HTERT RPE-1 (cell line): ENCODE data around the gene MEN1.

ENCODE experiments used
- in situ Hi-C: fragments of 300-500 bp; cut with MboI; formaldehyde crosslinking; loops from 4 replicates; pipeline ENCODE4 v1.14.3; 2020; ENCODE audit warnings: low sequenced_read_pairs

The MEN1 gene

DNA sequence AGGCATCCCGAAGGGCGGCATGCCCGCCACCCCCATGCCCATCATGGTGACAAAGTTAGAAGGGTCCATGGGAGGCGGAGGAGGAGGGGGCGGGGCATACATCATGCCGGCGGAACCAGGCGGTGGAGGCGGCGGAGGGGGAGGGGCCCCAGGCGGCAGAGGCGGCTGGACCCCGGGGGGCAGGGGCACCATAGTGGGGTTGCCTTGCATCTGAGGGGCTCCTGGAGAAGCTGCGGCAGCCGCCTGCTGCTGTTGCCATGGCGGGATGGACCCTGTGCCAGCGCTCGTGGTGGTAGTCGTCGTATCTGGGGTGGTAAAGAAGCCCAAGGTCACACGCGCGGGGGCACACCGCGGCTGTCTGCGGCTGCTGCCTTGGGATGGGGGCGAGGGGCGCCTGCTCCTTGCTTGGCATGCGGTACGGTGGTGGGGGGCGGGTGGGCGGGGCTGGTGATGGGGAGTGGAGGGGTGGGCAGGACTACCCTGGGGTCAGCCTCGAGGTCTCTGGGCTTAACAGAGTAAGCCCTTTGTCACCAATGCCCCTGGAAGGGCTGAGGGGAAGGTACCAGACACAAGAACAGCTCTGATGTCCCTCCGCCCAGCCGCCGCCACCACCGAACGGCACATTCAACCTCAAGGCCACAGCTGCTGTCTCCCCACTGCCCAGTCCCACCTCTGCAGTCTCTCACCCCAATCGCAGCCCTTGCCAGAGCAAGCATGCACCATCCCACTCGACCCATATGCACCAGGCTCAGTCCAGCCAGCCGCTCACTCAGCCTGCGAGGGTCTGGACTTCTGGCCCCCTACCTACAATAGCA, 44.3 kb downstream of the MEN1 start:
- in situ Hi-C loops, result no loop called here

- in situ Hi-C loops, result no loop called here
These were observed 45.0 kb downstream of the MEN1 start for GRCh38 chr11:64765291-64765850.

- in situ Hi-C loops, result no loop called here
These were observed 45.6 kb downstream of the MEN1 start for GRCh38 chr11:64764753-64765152.

- in situ Hi-C loops, result no loop called here
These were observed 46.2 kb downstream of the MEN1 start for GRCh38 chr11:64764040-64764611.

DNA sequence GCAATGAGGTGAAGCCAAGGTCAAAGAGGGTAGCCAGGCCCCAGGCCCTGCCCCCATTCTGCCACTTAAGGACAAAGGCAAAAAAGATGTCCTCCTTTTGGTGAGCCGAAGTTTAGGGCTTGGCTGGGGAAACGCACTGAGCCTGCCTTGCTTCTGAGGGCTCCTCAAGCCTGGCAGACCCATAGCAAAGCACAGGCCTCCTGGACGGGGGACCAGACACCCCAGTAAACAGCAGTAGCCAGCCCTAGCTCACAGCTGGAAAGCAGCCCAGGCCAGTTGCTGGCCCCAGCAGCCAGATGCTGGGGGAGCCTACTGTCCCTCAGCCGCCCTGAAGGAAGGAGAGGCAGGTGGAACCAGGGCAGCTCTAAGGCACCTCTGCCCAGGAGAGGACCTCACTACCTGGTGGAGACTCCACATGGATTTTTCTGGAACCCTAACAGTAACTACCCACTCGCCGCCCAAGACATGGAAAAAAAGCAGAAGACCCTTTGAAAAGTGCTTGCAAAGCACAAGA, 46.8 kb downstream of the MEN1 start:
- in situ Hi-C loops, result no loop called here

DNA sequence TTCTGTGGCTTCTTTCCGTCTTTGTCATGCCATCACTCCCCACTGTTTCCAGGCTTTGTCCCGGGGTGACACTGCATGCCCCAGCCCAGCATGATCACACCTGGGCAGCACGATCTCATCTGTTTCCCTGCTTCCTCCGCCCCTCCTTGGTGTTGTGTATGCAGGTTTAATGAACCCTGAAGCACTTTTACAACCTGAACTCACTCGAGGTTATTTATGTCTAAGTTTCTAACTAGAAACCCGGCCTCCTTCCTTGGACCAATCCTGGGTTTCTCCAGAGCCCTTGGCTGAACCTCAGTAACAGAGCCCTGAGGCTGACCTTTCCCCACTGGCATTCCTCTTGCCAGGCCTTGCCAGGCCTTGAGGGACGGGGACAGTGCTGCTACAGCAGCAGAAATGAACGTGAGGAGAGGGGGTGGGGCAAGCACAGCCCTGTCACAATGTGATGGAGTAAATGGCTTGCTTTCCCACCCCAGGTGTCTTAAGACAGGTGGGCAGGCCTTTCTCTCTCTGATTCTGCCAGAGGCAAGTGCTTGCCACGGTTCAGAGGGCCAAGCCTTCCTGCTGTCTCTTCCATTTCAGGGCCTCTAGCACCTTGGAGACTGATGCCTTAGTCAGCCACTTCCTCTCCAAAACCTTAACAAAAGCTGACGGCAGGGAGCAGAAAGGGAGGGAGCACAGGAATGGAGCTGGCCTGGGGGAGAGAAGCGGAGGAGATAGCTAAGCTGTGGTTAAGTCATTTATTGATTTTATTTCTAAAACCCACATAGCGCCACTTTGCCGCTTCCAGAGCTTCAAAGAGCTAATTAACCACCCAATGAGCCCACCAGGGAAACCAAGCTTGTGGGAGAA, 47.5 kb downstream of the MEN1 start:
- in situ Hi-C loops, result no loop called here

DNA sequence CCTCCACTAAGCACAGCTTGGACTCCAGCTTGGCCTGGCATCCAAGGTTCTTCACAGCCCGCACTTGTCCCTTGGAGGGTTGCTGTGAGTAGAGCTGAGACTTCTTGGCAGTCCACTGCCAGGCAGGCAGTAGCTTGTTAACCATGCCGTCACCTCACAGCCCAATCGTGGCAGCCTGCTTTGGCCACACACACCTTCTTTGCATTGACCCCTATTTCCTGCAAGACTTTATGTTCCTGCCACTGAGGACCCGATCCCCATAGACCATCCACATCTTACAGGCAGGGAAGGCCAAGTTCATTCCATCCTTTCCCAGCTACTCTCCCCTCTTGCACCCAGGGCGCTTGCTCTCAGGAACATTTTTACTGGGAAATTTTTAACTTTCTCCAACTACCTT, 48.1 kb downstream of the MEN1 start:
- in situ Hi-C loops, result no loop called here

- in situ Hi-C loops, result no loop called here
These were observed 49.5 kb downstream of the MEN1 start for GRCh38 chr11:64760759-64761420.

GRCh38 chr11:64759722-64760719, 50.3 kb downstream of the MEN1 start, which contains the start of gene PYGM:
TSS of gene PYGM (minus strand) at chr11:64759974. CDS start at chr11:64759898, 76 bp downstream.
- in situ Hi-C loops, result no loop called here

- in situ Hi-C loops, result no loop called here
These were observed 51.1 kb downstream of the MEN1 start for GRCh38 chr11:64759131-64759721.

DNA sequence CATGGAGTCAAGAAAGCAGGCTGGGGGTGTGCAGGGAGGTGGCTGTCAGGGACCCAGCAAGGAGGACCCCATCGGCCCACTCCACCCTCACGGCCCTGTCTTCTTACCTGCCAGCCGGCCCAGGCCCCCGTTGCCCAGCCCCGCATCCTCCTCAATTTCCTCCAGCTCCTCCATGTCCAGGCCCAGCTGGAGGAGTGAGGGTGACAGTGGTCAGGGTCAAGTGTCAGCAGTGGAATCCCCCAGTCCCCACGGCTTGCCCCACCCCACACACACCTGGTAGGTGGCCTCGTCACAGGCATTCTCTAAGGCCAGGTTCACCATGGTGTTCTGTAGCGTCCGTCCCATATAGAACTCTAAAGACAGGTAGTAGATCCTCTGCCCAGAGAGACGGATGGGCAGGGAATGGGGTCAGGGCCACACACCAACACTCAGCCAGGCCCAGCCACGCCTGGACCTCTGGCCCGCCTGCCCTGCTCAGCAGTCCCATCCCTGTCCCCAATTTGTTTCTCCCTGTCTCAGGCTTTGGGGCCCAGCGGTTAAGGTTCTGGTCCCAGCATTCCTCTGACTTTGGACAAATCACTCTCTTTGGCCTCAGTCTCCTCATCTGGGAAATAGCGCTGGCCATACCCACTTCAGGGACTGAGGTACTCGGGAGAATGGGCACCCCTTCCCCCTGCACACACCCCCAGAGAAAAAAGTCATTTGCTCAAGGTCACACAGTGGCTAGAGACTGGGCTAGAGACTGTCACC, 51.8 kb downstream of the MEN1 start:
- in situ Hi-C loops, result no loop called here

- in situ Hi-C loops, result no loop called here
These were observed 52.6 kb downstream of the MEN1 start for GRCh38 chr11:64757549-64758329.

- in situ Hi-C loops, result no loop called here
These were observed 54.5 kb downstream of the MEN1 start for GRCh38 chr11:64755681-64756361.

DNA sequence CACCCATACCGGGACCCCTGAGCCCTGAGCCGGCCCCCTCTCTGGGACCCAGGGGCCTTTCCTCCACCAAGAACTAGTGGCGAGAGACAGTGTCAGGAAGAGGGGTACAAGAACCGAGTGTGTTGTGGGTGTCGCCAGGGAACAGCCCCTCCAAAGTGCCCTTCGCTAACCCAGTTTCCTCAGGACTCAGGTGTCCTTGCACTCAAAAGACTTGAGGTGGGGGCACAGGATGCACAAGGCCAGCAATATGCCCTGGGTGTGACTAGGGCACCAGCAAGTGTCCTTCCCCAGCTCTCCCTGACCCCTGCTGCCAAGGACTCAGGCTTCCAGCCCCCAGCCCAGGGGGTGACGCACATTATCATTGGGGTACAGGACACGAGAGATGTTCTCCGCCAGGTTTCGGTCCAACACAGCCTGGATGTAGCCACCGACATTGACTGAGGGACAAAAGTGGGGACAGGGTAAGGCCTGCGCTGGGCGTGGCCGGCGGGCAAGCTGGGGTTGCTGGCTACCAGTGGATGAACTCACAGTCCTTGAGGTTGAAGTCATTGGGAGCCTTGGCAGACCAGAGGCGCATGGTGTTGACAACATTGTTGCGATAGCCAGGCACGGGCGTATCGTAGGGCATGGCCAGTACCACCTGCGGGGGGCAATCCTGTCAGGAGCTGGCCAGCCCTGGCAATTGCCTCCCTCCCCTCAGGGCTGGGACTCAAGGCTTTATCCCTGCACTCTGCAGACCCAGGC, 55.3 kb downstream of the MEN1 start:
- in situ Hi-C loops, result no loop called here

DNA sequence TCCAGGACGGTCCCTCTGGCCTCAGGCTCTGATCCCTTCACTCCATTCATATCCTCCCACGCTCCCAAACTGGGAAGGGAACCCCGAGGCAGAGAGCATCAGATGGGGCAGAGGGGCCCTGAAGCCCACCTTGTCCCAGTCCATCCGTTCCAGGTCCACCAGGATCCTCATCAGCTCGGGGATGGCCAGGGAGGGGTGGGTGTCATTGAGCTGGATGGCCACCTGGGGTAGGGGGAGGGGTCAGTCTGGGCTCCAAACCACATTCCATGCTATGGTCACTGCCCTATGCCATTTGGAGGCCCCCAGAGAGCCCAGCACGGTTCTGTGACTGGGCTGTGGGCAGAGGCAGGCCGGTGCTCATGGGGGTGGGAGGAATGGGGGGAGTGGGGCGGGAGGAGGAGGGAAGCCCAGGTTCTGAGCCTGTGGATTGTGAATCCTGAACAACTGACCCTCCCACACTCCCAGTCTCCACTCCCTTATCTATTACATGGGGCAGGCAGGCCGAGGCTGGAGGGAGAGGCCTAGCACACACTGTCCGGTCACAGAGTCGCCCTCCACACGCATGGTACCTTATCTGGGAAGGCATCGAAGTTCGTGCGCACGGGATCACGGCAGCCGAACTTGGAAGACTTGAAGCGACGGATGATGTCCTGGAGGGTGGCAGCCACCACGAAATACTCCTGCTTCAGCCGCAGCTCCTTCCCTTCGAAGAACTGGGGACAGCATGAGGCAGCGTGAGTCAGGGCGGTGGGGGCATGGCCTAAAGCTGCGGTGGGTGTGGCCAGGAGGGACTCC, 56.0 kb downstream of the MEN1 start:
- in situ Hi-C loops, result no loop called here
